Psoas muscle (tissue), 8 donors: ENCODE data around the gene SLC45A1. TPM values are rescaled to one million over a fixed set of nuclear protein-coding genes. Genes with fewer than 3 reads are reported as not detected.

ENCODE experiments used
- ATAC-seq, 4 donors: fragments of 200-7000 bp; cut with Tn5 transposase; one replicate each; pipeline ENCODE4 v1.9.1; 2020; ENCODE audit warnings: moderate library complexity in 3 of 4, mild to moderate bottlenecking in 2 of 4
- DNase-seq, 2 donors: peaks; one replicate each; pipeline ENCODE4 v3.0.0-alpha.2; 2020
- H3K27ac ChIP-seq: fragments of 200-600 bp; one replicate; pipeline ENCODE4 v1.8.0; 2022
- H3K27me3 ChIP-seq, 3 donors: fragments of 200-600 bp in 1 of 3; one replicate each; pipeline versions ENCODE4 v1.6.1 to v1.8.0; 2013 to 2022; ENCODE audit warnings: low read length in 2 of 3, mild to moderate bottlenecking in 2 of 3, moderate library complexity in 1 of 3; ENCODE audit not compliant: insufficient read depth in 3 of 3
- H3K36me3 ChIP-seq, 2 donors: fragments of 200-600 bp in 1 of 2; one replicate each; pipeline versions ENCODE4 v1.6.1 to v1.8.0; 2013 to 2022; ENCODE audit warnings: low read depth in 1 of 2, mild to moderate bottlenecking in 1 of 2, moderate library complexity in 1 of 2; ENCODE audit not compliant: insufficient read depth in 1 of 2
- H3K4me1 ChIP-seq: fragments of 200-600 bp; one replicate; pipeline ENCODE4 v1.8.0; 2022
- H3K4me3 ChIP-seq: fragments of 200-600 bp; one replicate; pipeline ENCODE4 v1.8.0; 2022; ENCODE audit warnings: mild to moderate bottlenecking
- H3K9me3 ChIP-seq: fragments of 200-600 bp; one replicate; pipeline ENCODE4 v1.8.0; 2022
- CTCF ChIP-seq: fragments of 200-600 bp; IDR thresholded peaks from one replicate; pipeline ENCODE4 v1.8.0; 2022; ENCODE audit warnings: antibody characterized with exemption
- WGBS, 3 donors: extraction: QIAGEN DNeasy Blood & Tissue Kit; methylation state at CpG; one replicate each; pipeline versions ENCODE4 v1.1.6 to v1.1.7; 2013; 5-methylcytosine and 5-hydroxymethylcytosine counted together
- intact Hi-C, 2 donors: fragments of 100-400 bp; cut with DNase I; formaldehyde crosslinking; loops; one replicate each; pipeline versions ENCODE4 v1.11.0 to v1.14.2; 2022
- polyA plus RNA-seq, 3 donors: library from polyadenylated mRNA; stranded (reverse); fragments of 200-250 nt; gene quantifications; one replicate each; pipeline ENCODE4 v1.2.3, GENCODE V29; 2013
- total RNA-seq, 4 donors: library from RNA; stranded (reverse); fragmentation: NEBNext Ultra II Directional in 2 of 4; extraction: Animal tissue kit (Norgen Biotek cat#: 25700) in 2 of 4; gene quantifications; one replicate each; pipeline versions ENCODE4 v1.2.1 to v1.2.4, GENCODE V29; 2021 to 2023
- donor health status: healthy with polysubstance abuse.
- donor health status: DM: no; HTN: no; CAD: no; lungs with moderate emphysema.
- donor health status: Bipolar disorder and iron deficiency.
- donor health status: healthy.
- donor health status: DM: yes; HTN: yes; CAD: no.
- donor health status: DM: no; HTN: no; CAD: no.
- donor health status: DM: no; HTN: no; CAD: no.
- donor health status: DM: yes; HTN: yes; CAD: no.

Gene SLC45A1
- total and polyA plus RNA-seq, 7 donors: 0.44 to 1.4 (median 0.94) TPM

GRCh38 chr1:8388732-8389562 lies 71.0 kb downstream of the SLC45A1 start:
- no peak overlapping the region for H3K4me3 ChIP-seq
- DNase-seq (no peak), ATAC-seq (no peak)
- H3K9me3 ChIP-seq: no peaks in the 10 kb centered on the region
- H3K36me3 ChIP-seq: peaks cover 2 to 9% of the 10 kb centered on the region in 2 donors
- peak overlapping the region; percentile 36 for H3K27ac ChIP-seq
- H3K4me1 ChIP-seq: peaks cover 63% of the 10 kb centered on the region
- no peaks in the 10 kb centered on the region for H3K27me3 ChIP-seq
- whole genome bisulfite sequencing, 3 donors: 92 to 94% (median 94%) methylated on average over 12 of the region's 12 CpGs
- intact Hi-C loops: no loop called here
- TF ChIP-seq CTCF: no peak

DNA sequence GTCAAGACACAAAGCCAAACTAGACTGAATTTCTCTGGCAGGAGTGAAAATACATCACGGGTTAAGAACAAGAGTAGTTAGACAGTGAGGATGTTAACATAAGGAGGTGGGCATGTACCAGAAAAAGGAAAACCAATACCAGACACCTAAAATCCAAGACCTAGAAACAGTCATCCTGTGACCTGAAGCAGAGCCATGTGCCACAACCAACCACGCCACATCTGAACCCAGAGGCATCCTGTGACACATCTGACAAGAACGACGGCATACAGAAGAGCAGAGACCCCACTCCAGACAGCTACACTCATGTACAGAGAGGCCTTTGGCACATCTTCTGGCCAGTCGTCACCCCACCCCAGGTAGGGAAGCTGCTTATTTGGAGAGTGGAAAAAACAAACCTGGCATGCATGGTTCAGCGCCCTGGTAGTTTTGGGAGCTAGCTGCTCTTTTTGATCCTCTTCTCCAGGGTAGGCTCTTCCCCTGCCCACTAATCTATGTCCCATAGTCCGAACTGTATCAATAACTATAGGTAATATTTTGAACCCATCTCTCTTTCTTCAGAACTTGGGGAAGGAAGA lies 72.1 kb downstream of the SLC45A1 start:
- peaks cover 2 to 9% of the 10 kb centered on the region in 2 donors for H3K36me3 ChIP-seq
- H3K9me3 ChIP-seq: no peaks in the 10 kb centered on the region
- DNase-seq (no peak), ATAC-seq (peak in 3 of 4 donors; percentile 10 to 44 (median 14))
- intact Hi-C loops: no loop called here
- peaks cover 58% of the 10 kb centered on the region for H3K4me1 ChIP-seq
- TF ChIP-seq CTCF: no peak
- no peaks in the 10 kb centered on the region for H3K27me3 ChIP-seq
- peak overlapping the region; percentile 36 for H3K27ac ChIP-seq
- 79 to 88% (median 87%) methylated on average over 7 of the region's 7 CpGs for WGBS, 3 donors
- H3K4me3 ChIP-seq: no peak overlapping the region

- TF ChIP-seq CTCF: no peak
- Histone ChIP-seq H3K4me1 (peaks cover 58% of the 10 kb centered on the region), H3K27ac (peak overlapping the region; percentile 43), H3K9me3 (no peaks in the 10 kb centered on the region), H3K4me3 (no peak overlapping the region), H3K27me3 (no peaks in the 10 kb centered on the region), H3K36me3 (peaks cover 2 to 9% of the 10 kb centered on the region in 2 donors)
- 81 to 88% (median 84%) methylated on average over 4 of the region's 4 CpGs for WGBS, 3 donors
- intact Hi-C loops: no loop called here
- ATAC-seq (no peak), DNase-seq (no peak)
Observed at GRCh38 chr1:8390707-8391106, 72.8 kb downstream of the SLC45A1 start.

DNA sequence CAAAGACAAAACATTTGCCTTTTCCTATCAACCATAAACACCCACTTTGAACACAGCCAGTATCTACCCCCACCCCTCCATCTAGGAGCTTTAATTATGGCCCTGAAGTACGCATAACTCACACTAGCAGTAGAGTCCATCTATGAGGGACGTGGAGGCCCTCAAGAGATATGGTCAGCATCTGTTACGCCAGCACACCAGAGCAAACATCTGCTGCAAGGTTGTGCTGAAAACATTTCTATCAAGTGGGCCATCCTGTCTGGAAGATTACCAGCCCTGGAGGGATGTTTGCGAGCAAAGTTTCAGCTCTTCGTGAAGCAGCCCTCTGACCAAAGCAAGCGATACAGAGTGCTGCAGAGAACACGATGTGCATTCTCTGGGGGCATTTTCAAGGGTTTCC lies 74.6 kb downstream of the SLC45A1 start:
- H3K27ac ChIP-seq: peak overlapping the region; percentile 12
- H3K4me3 ChIP-seq: no peak overlapping the region
- no peaks in the 10 kb centered on the region for H3K9me3 ChIP-seq
- ATAC-seq (no peak), DNase-seq (no peak)
- H3K36me3 ChIP-seq: peaks cover 2 to 9% of the 10 kb centered on the region in 2 donors
- H3K4me1 ChIP-seq: peaks cover 61% of the 10 kb centered on the region
- H3K27me3 ChIP-seq: no peaks in the 10 kb centered on the region
- no peak for TF ChIP-seq CTCF
- WGBS, 3 donors: 56 to 67% (median 67%) methylated on average over 7 of the region's 7 CpGs
- intact Hi-C loops: no loop called here
